ENCODE data around the gene STK17A.

- TF ChIP-seq CTCF (IDR thresholded peaks at IDR 0.05; ENCODE audit: low read depth, low read length) (no peak), POLR2A (IDR thresholded peaks at IDR 0.05; ENCODE audit: extremely low read depth, insufficient read length) (no peak), MAX (IDR thresholded peaks at IDR 0.05; ENCODE audit: low read depth, low read length) (no peak)
These were observed 47.9 kb upstream of the STK17A start for GRCh38 chr7:43535031-43535451.

Measured in NB4 (cell line).